IPS DF 4.7 (cell line): ENCODE measurements around the gene IQGAP1.
"Not testable (repeated sequence)": the region's sequence is repeated elsewhere in the genome, so short reads cannot be mapped to it uniquely, and the experiment has no call there.

Source experiments
- DNase-seq: peaks from one replicate; pipeline ENCODE4 v3.0.0-alpha.2; 2013; ENCODE audit warnings: low spot score; ENCODE audit errors: extremely low read depth

The IQGAP1 gene

GRCh38 chr15:90481023-90481422, 93.0 kb downstream of the IQGAP1 start:
- no peak for DNase-seq

GRCh38 chr15:90482124-90483011, 94.3 kb downstream of the IQGAP1 start:
- DNase-seq = peak; percentile 7

- no peak for DNase-seq
These were observed 94.9 kb downstream of the IQGAP1 start for GRCh38 chr15:90483012-90483307.

GRCh38 chr15:90483637-90484036, 95.6 kb downstream of the IQGAP1 start:
- no peak for DNase-seq

GRCh38 chr15:90487186-90487585, 99.1 kb downstream of the IQGAP1 start:
- no peak for DNase-seq

- no peak for DNase-seq
These were observed 101.5 kb downstream of the IQGAP1 start for GRCh38 chr15:90489514-90489913.

- no peak for DNase-seq
These were observed 101.9 kb downstream of the IQGAP1 start for GRCh38 chr15:90489944-90490343.

GRCh38 chr15:90493647-90494046, 105.6 kb downstream of the IQGAP1 start:
- no peak for DNase-seq

- DNase-seq = no peak
These were observed 107.0 kb downstream of the IQGAP1 start for GRCh38 chr15:90495067-90495466.

- DNase-seq = no peak
These were observed 108.7 kb downstream of the IQGAP1 start for GRCh38 chr15:90496791-90497190.

- DNase-seq = no peak
These were observed 109.3 kb downstream of the IQGAP1 start for GRCh38 chr15:90497376-90497775.

GRCh38 chr15:90497912-90498311, 109.9 kb downstream of the IQGAP1 start:
- no peak for DNase-seq

- DNase-seq = no peak
These were observed 112.1 kb downstream of the IQGAP1 start for GRCh38 chr15:90500171-90500570.

GRCh38 chr15:90501898-90502297, 113.9 kb downstream of the IQGAP1 start:
- DNase-seq = no peak

GRCh38 chr15:90510781-90511180, 122.7 kb downstream of the IQGAP1 start:
- DNase-seq = not testable (repeated sequence)

- DNase-seq = not testable (repeated sequence)
These were observed 123.2 kb downstream of the IQGAP1 start for GRCh38 chr15:90511211-90511618.

GRCh38 chr15:90512276-90512675, 124.2 kb downstream of the IQGAP1 start:
- no peak for DNase-seq

- no peak for DNase-seq
These were observed 124.9 kb downstream of the IQGAP1 start for GRCh38 chr15:90512981-90513380.

- DNase-seq = no peak
These were observed 125.4 kb downstream of the IQGAP1 start for GRCh38 chr15:90513448-90513847.

- not testable (repeated sequence) for DNase-seq
These were observed 125.9 kb downstream of the IQGAP1 start for GRCh38 chr15:90513893-90514292.

GRCh38 chr15:90519688-90520087, 131.6 kb downstream of the IQGAP1 start:
- DNase-seq = no peak

GRCh38 chr15:90520365-90520764, 132.3 kb downstream of the IQGAP1 start:
- DNase-seq = no peak

GRCh38 chr15:90523373-90523772, 135.3 kb downstream of the IQGAP1 start:
- DNase-seq = no peak
